Tibial nerve (tissue), 4 donors: ENCODE results near the gene CDKN1A.

ENCODE experiments used
- CTCF ChIP-seq, 5 experiments: fragments of 200-600 bp in 3 of 5; fragments of 450-650 bp in 2 of 5; sonication (generic) in 3 of 5; IDR thresholded peaks; one replicate each; pipeline ENCODE4 v1.5.1; 2016 to 2019; ENCODE audit warnings: antibody characterized with exemption in 5 of 5, mild to moderate bottlenecking in 3 of 5, moderate library complexity in 2 of 5
- EP300 ChIP-seq, 2 donors: sonication (generic); formaldehyde crosslinking; IDR thresholded peaks; one replicate each; pipeline ENCODE4 v1.6.1; 2017; ENCODE audit warnings: antibody characterized with exemption in 2 of 2, mild to moderate bottlenecking in 1 of 2

GRCh38 chr6:36718560-36718959, 40.0 kb downstream of the CDKN1A start:
- TF ChIP-seq CTCF (IDR thresholded peaks at IDR 0.05) = no peak
- TF ChIP-seq EP300 (IDR thresholded peaks at IDR 0.05) = no peak
